ENCODE results near the gene NIBAN1.

DNA sequence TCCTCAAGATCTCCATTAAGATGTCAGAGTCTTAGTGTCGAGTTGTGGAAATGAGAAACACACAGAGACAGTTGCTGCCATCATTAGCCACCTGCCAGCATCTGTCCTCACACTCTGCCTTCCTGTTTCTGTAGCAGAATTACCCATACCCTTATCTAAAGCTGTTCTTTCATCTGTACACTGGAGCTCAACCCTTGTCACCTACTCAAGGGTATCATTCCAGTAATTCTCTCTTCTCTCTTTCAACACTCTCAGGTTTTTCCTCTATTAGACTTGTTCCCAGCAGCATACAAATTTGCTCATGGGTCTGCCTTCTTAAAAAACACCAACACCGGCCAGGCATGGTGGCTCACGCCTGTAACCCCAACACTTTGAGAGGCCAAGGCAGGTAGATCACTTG lies 43.7 kb upstream of the NIBAN1 start:
- TF ChIP-seq, protein P1, sequence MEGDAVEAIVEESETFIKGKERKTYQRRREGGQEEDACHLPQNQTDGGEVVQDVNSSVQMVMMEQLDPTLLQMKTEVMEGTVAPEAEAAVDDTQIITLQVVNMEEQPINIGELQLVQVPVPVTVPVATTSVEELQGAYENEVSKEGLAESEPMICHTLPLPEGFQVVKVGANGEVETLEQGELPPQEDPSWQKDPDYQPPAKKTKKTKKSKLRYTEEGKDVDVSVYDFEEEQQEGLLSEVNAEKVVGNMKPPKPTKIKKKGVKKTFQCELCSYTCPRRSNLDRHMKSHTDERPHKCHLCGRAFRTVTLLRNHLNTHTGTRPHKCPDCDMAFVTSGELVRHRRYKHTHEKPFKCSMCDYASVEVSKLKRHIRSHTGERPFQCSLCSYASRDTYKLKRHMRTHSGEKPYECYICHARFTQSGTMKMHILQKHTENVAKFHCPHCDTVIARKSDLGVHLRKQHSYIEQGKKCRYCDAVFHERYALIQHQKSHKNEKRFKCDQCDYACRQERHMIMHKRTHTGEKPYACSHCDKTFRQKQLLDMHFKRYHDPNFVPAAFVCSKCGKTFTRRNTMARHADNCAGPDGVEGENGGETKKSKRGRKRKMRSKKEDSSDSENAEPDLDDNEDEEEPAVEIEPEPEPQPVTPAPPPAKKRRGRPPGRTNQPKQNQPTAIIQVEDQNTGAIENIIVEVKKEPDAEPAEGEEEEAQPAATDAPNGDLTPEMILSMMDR (IDR thresholded peaks at IDR 0.05) = no peak
- TF ChIP-seq EP300 (IDR thresholded peaks at IDR 0.05) = no peak
- no peak for TF ChIP-seq POLR2A (IDR thresholded peaks at IDR 0.05)
